HTR-8/SVneo (cell line): Measurements from ENCODE around the gene ZNF219.

Experiments
- DNase-seq: peaks from one replicate; pipeline ENCODE4 v3.0.0; 2011; ENCODE audit warnings: low spot score, mixed read lengths; ENCODE audit not compliant: insufficient read length
- FAIRE-seq: peaks from 2 replicates; lab custom pipeline; 2011; peaks lifted over from hg19 to GRCh38; lab: Jason Lieb, UNC

The ZNF219 gene

GRCh38 chr14:21098076-21098891, at the start of gene ZNF219:
Gene ZNF219 (minus strand): TSS chr14:21098655. CDS start chr14:21093591, 5,064 bp downstream.
- FAIRE-seq (no peak), DNase-seq (peak; percentile 29)

- DNase-seq (no peak), FAIRE-seq (no peak)
Measured at GRCh38 chr14:21145437-21145836, 47.0 kb upstream of the ZNF219 start.

DNA sequence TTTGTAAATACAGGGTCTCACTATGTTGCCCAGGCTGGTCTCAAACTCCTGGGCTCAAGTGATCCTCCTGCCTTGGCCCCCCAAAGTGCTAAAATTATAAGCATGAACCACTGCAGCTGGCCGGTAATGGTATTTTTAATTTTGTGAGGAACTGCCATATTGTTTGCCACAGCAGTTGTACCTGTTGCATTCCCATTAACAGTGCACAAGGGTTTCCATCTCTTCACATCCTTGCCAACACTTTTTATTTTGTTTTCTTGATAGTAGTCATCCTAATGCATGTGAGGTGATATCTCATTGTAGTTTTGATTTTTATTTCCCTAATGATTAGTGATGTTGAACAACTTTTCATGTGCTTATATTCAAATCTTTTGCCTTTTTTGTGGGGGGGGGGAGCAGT, 43.9 kb upstream of the ZNF219 start:
- no peak for FAIRE-seq
- no peak for DNase-seq

DNA sequence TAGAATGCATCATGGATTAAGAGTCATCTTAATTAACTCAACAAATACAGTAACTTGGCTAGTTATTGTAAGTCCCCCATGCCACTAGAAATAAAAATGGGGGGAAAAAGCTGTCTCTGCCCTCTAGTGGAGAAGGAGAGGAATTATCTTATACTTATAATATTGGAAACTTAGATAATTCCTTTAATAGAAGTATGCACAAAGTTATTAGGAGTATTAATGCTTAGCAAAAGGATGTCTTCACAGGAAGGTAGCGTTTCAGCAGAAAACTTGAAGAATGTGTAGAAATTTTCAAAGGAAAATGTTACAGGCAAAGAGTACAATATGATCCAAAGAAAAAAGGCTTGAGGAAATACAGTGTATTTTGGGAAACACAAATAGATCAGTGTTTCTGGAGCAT, 37.6 kb upstream of the ZNF219 start:
- FAIRE-seq, result no peak
- peak; percentile 27 for DNase-seq

DNA sequence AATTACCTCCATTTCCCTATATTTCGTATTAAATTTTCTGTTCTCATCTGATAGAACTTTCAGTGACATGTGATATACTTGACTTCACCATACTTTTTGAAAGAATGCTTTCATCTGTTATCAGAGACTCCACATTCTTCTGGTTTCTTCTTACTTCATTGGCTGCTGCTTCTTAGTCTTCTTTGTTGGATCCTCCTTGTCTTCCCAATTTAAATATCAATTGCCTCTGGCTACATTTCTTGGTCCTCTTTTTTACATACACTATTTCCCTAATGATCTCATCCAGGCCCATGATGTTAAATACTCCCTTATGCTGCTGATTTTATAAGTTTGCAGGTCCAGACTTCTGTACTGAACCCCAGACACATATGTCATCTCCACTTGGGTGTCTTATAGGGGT, 35.4 kb upstream of the ZNF219 start:
- DNase-seq, result no peak
- no peak for FAIRE-seq

DNA sequence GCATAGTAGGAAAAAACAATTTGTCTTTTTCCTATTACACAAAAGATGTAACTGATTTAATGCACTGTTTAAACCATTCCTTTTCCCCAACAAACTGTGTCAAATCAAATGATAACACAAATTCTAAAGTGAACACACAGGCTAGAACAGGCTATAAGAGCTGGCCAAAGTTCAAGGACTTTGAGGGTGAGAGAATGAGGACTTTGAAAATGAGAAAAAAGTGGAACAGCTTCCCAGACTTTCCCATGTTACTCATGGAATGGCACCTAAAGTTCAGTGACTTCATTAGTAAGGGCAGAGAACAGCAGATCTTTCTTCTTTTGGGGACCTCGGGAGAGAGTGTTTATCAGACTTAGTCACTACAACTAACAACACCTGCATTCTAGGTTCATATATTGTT, 25.0 kb upstream of the ZNF219 start:
- FAIRE-seq (no peak), DNase-seq (no peak)

- no peak for DNase-seq
- FAIRE-seq, result no peak
Measured at GRCh38 chr14:21121122-21121521, 22.7 kb upstream of the ZNF219 start.

DNA sequence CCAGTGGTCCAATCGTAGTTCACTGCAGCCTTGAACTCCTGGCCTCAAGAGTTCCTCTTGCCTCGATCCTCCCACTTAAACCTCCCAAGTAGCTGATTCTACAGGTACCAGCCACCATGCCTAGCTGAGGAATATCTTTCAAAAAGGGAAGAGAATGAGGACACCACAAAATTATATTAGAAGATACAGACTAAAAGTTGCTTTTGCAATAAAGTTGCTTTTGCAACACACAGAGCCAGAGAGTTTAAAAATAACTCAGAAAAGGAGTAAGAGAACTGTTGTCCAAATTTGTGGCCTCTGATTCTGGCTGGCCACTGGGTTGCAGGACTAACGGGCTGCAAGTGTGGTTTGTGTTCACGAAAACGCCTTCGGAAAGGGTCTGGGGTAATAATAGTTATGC, 22.2 kb upstream of the ZNF219 start:
- DNase-seq (no peak), FAIRE-seq (no peak)

GRCh38 chr14:21118933-21119332, 20.5 kb upstream of the ZNF219 start:
- DNase-seq (no peak), FAIRE-seq (no peak)

DNA sequence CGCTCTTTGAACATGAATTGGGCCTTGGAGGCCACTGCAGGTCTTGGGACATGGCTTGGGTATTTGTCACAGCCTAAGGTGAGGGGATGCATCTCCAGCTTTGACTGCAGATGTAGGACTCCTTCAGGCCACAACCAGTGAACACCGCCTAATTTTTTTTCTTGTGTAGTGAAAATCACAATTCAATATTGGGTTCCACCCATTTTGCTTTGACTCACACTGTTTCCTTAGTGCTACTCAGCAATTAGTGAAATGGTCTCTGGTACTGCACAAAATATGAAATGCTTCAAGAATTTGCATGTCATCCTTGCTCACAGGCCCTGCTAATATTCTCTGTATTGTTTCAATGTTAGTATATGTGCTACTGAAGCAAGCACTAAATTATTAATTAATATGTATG, 14.9 kb upstream of the ZNF219 start:
- no peak for DNase-seq
- no peak for FAIRE-seq

DNA sequence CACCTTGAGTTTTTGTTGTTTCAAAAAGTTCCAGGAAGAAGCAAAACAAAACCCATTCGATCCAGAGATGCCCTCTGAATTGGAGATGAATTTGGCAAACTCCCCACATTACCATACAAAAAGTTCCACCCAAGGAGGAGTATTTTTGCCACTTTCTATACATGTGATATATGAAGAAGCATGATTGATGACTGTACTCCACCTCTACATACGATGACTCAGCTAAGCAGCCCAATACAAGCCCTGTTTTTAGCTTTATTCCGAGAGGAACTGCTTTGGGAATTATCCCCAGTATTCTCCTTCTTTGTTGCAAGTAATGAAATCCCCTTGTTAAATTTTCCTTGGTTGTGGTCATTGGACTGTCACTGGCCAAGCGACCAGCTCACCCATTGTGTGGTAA, 13.8 kb upstream of the ZNF219 start:
- FAIRE-seq (no peak), DNase-seq (no peak)

DNA sequence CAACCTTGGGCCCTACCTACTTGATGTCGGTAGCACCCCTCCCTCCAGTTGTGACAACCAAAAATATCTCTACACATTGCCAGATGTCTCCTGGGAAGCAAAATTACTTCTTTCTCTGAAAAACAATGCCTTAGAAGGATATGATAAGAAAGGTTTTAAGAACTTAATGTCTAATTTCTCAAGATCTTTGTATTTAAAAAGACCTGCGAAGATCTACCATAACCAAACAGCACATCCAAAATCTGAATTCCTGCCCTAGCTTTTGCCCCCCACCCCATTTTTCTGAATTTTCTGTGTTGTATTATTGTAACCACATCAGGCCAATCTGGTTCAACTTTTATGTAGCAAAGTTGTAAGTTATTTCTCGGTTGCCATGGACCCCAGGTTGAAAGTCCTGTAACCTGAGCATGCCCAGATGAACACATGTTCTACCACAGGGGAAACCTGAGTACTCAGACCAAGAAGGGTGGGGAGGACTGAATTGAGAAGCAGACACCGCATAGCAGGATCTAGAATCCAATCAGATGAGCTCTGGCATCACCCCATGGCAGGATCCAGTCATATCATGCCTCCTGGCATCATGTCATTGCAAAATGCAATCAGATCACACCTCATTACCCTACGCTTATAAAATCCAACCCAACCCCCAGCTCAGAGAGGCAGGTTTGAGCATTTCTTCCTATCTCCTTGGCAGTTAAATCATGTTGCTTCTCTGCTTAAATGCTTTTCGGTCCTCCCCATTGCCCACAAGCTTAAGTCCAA, 11.1 kb upstream of the ZNF219 start:
- FAIRE-seq (no peak), DNase-seq (no peak)

DNA sequence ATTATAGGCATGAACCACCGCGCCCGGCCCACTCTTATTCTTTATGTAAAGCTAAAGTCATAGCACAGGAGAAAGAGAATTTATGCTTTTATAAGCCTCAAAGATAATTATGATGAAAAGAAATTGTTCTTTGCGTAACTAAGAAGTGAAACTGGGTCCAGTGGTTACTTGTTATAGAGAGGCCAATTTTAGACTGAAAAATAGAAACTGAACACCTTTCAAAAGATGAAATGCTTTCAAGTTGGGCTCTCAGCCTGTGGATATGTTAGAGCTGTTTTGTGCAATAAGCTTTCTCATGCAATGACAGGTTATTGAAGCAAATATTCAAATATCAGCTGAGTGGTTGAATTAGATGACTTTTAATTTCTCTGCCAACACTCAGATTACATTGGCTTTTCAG, 10.3 kb upstream of the ZNF219 start:
- FAIRE-seq (no peak), DNase-seq (no peak)

DNA sequence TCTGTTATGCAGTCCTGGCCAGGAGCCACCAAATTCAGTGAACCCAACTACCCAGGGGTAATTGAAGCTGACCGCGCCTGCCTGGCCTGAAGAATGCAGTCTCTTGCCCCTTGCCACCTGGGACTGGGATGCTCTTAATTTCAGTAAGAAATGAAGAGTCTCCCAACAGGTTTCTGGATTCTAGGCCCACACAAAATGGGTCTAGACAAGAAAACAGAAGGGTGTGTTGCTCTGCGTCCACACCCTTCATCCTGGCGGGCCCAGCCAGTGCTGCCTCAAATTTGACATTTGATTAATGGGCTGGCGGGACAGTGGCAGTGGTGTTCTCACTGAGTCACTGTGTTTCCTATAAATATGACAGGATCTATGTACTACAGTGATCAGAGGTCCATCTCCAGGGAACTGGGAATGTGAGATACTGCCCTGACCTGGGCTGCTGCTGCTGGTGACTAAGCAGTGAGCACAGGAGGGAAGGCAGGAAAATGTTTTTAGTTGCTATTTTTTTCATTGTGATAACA, 8.9 kb upstream of the ZNF219 start:
- FAIRE-seq (no peak), DNase-seq (no peak)

DNA sequence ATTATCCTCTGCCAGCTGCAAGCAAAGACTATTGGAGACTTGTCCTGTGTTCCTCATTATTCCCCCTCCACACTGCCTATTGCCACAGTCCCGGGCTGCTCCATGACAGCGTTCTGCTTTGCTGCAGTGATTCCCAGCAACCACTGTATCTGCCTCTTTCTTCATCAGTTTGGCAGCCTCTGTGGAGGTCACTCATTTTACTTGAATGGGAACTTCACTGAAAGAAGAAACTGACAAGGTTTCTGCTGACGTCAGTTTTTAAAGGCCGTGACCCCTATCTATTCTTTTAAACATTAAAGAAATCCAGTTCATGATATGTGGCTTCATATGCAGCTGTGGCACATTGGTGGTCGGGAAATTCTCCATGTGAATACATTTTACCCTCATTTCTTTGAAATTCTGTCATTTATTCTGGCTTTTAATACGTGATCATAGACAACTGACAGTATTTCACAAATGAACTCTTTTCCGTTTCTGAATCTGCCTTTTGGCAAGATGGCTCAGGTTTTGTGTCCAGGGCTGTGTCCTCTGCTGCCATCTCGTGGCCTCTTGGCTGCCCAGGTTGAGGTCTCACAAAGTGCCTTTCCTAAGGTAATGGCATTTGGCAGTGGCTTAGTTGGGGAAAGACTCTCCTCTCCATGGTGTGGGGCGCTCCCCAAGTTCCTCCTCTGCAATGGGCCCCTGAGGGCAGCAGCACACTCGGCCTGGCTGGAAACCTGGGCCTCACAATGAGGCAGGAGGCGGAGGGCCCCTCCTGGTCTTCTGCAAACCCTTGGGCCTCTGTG, 8.2 kb upstream of the ZNF219 start:
- peak; percentile 62 for DNase-seq
- FAIRE-seq, result no peak

DNA sequence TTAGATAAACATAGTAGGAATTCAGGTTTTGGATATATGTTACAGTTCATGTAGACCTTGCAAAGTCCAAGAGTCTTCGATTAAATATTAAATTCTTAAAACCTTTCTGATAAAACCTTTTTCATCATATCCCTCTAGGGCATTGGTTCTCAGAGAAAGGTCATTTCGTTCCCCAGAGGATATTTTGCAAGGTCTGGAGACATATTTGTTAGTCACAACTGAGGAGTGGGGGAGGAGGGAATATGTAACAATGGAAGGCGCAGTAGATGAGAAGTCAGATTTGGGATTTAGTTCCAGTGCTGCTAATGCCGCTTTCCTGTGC, 7.7 kb upstream of the ZNF219 start:
- FAIRE-seq, result no peak
- no peak for DNase-seq

- DNase-seq (no peak), FAIRE-seq (no peak)
Measured at GRCh38 chr14:21105095-21105494, 6.6 kb upstream of the ZNF219 start.

DNA sequence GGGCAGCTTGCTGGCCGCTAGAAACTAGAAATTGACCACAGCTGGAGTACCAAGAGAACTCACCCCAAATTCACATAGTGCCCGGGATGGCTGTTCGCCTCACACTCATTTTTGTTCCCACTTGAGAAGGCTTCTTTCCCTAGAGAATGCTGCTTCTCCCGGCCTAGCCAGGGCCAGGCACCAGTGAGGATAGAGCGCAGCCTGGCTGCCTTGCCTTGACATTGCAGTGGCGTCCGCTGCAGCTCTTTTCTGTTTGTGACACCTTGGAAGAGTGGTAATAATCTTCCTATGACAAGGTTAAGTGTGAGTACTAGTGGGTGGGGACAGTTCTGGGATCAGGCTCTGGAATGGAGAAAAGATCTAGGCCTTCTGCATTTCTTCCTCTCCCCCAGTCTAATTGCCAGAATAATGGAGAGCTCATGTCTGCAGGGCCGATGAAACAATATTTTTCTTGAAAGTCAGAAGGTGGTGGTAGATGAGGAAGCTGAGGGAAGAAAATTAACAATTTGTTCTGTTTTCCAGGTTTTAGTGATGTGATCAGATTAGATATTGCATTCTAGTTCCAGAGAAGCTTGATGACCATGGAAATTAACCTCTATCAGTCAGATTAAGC, 6.1 kb upstream of the ZNF219 start:
- no peak for FAIRE-seq
- peak; percentile 51 for DNase-seq

GRCh38 chr14:21103710-21104447, 5.4 kb upstream of the ZNF219 start:
- DNase-seq (peak; percentile 89), FAIRE-seq (no peak)

GRCh38 chr14:21103411-21103709, 4.9 kb upstream of the ZNF219 start:
- no peak for FAIRE-seq

More at GRCh38 chr14:21103411-21103709, 4.9 kb upstream of the ZNF219 start:
- DNase-seq, result no peak
